ENCODE data around the gene EGLN3. TPM values are rescaled to one million over a fixed set of nuclear protein-coding genes. Genes with fewer than 3 reads are reported as not detected.

Gene EGLN3
- total and polyA plus RNA-seq, 2 of the 13 experiments (the other 11 are each of a cell fraction or from before 2014, with no cell fraction given): 0.18 to 27.3 TPM

DNA sequence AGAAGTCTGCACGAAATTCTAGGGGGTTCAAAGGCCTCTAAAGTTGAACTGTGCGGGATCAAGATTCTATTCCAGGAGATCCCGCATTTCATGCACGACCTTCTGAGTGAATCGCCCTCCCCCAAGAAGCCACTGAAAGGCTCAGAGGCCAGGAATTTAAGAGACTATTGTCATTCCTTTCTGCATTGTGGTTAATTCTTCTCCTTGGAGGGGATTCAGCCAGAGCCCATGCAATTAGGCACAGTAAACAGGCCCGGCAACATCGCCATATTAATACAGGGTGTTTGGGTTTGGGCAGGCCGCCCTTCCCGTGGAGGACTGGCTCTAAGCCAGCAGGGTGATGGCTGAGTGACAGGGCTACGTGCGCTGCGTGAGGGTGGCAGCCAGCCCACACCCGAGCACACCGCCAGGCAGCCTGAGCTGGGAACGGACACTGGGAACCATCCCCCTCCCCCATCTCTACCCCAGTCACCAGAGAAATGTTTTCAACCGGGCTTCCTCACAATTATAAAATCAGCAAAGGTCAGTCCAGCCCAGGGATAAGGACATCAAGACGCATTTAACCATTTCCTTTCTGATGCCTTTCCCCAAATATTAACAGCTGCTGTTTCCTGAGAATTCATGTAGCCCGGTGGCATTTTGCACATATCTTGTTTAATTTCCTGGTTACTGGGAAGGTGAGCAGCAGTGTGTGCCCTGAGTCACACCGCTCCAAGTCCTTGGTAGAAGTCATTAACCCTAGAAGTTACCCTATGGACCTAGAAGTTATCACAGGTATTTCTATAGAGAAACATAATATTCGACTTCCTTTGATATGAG lies 12.5 kb downstream of the EGLN3 start (continued):
- TF ChIP-seq ZNF414 (CRISPR knock-in tag; IDR thresholded peaks at IDR 0.05) (no peak), JUND (CRISPR knock-in tag; IDR thresholded peaks at IDR 0.05) (no peak), ARNTL (CRISPR knock-in tag; IDR thresholded peaks at IDR 0.05) (no peak), SP2 (CRISPR knock-in tag; IDR thresholded peaks at IDR 0.05) (no peak), NR3C1 (CRISPR knock-in tag; IDR thresholded peaks at IDR 0.05) (no peak), MLLT10 (CRISPR knock-in tag; IDR thresholded peaks at IDR 0.05) (no peak), TAF1 (CRISPR knock-in tag; IDR thresholded peaks at IDR 0.05) (no peak), TBX2 (CRISPR knock-in tag; IDR thresholded peaks at IDR 0.05; ENCODE audit: borderline replicate concordance) (peak; percentile 42; the same call in 1 of the 2 replicates), IRX3 (CRISPR knock-in tag; IDR thresholded peaks at IDR 0.05; ENCODE audit: borderline replicate concordance, low read depth) (no peak), KDM4B (CRISPR knock-in tag; IDR thresholded peaks at IDR 0.05) (no peak), ZNF547 (CRISPR knock-in tag; IDR thresholded peaks at IDR 0.05) (no peak; the same call in 1 of the 2 replicates), RFXANK (CRISPR knock-in tag; IDR thresholded peaks at IDR 0.05) (no peak), SP4 (CRISPR knock-in tag; IDR thresholded peaks at IDR 0.05) (no peak), ZFAT (CRISPR knock-in tag; conservative IDR thresholded peaks at IDR 0.05) (no peak), ELF3 (CRISPR knock-in tag; IDR thresholded peaks at IDR 0.05) (peak; percentile 87), MTERF4 (CRISPR knock-in tag; IDR thresholded peaks at IDR 0.05) (no peak), ZNF350 (CRISPR knock-in tag; IDR thresholded peaks at IDR 0.05; ENCODE audit: borderline replicate concordance, low read depth) (no peak; the same call in none of the 2 replicates), HNF1A (IDR thresholded peaks at IDR 0.05; ENCODE audit: low read depth) (0 out of 2 replicates have a peak, but pooled peaks have one; percentile 39), HNF1A (CRISPR knock-in tag; IDR thresholded peaks at IDR 0.05; ENCODE audit: borderline replicate concordance) (no peak), ZNF598 (CRISPR knock-in tag; IDR thresholded peaks at IDR 0.05; ENCODE audit: borderline replicate concordance) (0 out of 2 replicates have a peak, but pooled peaks have one; percentile 34)
- TF ChIP-seq, protein P1, sequence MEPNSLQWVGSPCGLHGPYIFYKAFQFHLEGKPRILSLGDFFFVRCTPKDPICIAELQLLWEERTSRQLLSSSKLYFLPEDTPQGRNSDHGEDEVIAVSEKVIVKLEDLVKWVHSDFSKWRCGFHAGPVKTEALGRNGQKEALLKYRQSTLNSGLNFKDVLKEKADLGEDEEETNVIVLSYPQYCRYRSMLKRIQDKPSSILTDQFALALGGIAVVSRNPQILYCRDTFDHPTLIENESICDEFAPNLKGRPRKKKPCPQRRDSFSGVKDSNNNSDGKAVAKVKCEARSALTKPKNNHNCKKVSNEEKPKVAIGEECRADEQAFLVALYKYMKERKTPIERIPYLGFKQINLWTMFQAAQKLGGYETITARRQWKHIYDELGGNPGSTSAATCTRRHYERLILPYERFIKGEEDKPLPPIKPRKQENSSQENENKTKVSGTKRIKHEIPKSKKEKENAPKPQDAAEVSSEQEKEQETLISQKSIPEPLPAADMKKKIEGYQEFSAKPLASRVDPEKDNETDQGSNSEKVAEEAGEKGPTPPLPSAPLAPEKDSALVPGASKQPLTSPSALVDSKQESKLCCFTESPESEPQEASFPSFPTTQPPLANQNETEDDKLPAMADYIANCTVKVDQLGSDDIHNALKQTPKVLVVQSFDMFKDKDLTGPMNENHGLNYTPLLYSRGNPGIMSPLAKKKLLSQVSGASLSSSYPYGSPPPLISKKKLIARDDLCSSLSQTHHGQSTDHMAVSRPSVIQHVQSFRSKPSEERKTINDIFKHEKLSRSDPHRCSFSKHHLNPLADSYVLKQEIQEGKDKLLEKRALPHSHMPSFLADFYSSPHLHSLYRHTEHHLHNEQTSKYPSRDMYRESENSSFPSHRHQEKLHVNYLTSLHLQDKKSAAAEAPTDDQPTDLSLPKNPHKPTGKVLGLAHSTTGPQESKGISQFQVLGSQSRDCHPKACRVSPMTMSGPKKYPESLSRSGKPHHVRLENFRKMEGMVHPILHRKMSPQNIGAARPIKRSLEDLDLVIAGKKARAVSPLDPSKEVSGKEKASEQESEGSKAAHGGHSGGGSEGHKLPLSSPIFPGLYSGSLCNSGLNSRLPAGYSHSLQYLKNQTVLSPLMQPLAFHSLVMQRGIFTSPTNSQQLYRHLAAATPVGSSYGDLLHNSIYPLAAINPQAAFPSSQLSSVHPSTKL (CRISPR knock-in tag; IDR thresholded peaks at IDR 0.05): peak; percentile 65; the same call in 1 of the 2 replicates
